Measurements from ENCODE around the gene ROBO1. TPM values are rescaled to one million over a fixed set of nuclear protein-coding genes. Genes with fewer than 3 reads are reported as not detected.

The ROBO1 gene
- total and polyA plus RNA-seq, 2 of the 13 experiments (the other 11 are each of a cell fraction or from before 2014, with no cell fraction given), result 52.2 to 71.0 TPM

GRCh38 chr3:78823859-78824258 is 943.9 kb downstream of the ROBO1 start (continued):
- TF ChIP-seq ZBTB39 (CRISPR knock-in tag; IDR thresholded peaks at IDR 0.05), result no peak
- TF ChIP-seq HBP1 (CRISPR knock-in tag; IDR thresholded peaks at IDR 0.05; ENCODE audit: low read depth), result no peak
- no peak for TF ChIP-seq ZNF784 (CRISPR knock-in tag; IDR thresholded peaks at IDR 0.05; ENCODE audit: borderline replicate concordance)
- TF ChIP-seq HNF4A (CRISPR knock-in tag; IDR thresholded peaks at IDR 0.05), result no peak
- no peak for TF ChIP-seq IRF9 (CRISPR knock-in tag; IDR thresholded peaks at IDR 0.05; ENCODE audit: borderline replicate concordance)
- no peak for TF ChIP-seq ZNF512 (CRISPR knock-in tag; IDR thresholded peaks at IDR 0.05)
- no peak for TF ChIP-seq JDP2 (CRISPR knock-in tag; IDR thresholded peaks at IDR 0.05; ENCODE audit: borderline replicate concordance)
- TF ChIP-seq TFAP4 (IDR thresholded peaks at IDR 0.05; ENCODE audit: borderline replicate concordance, low read depth), result no peak
- no peak for TF ChIP-seq CENPX (CRISPR knock-in tag; IDR thresholded peaks at IDR 0.05)
- TF ChIP-seq ZNF616 (CRISPR knock-in tag; IDR thresholded peaks at IDR 0.05; ENCODE audit: low read depth), result no peak
- TF ChIP-seq ZNF263 (CRISPR knock-in tag; IDR thresholded peaks at IDR 0.05), result no peak
- TF ChIP-seq NBN (conservative IDR thresholded peaks at IDR 0.05), result no peak
- peak; percentile 79 for TF ChIP-seq CEBPB (IDR thresholded peaks at IDR 0.05; ENCODE audit: borderline replicate concordance, low read depth, low read length)
- TF ChIP-seq CEBPZ (IDR thresholded peaks at IDR 0.05; ENCODE audit: low read length), result no peak
- no peak for TF ChIP-seq BRCA1 (CRISPR knock-in tag; IDR thresholded peaks at IDR 0.05)
- TF ChIP-seq KDM2A (CRISPR knock-in tag; IDR thresholded peaks at IDR 0.05; ENCODE audit: borderline replicate concordance, low read depth), result no peak
- TF ChIP-seq HHEX (CRISPR knock-in tag; IDR thresholded peaks at IDR 0.05), result no peak
- peak; percentile 75 for TF ChIP-seq CEBPG (CRISPR knock-in tag; IDR thresholded peaks at IDR 0.05)
- TF ChIP-seq ZBTB7B (CRISPR knock-in tag; IDR thresholded peaks at IDR 0.05), result no peak
